ENCODE data around the gene DLG2. TPM values are rescaled to one million over a fixed set of nuclear protein-coding genes. Genes with fewer than 3 reads are reported as not detected.

DLG2 gene
- total RNA-seq, 1 donor from 2014 or later, result 5.9 TPM

DNA sequence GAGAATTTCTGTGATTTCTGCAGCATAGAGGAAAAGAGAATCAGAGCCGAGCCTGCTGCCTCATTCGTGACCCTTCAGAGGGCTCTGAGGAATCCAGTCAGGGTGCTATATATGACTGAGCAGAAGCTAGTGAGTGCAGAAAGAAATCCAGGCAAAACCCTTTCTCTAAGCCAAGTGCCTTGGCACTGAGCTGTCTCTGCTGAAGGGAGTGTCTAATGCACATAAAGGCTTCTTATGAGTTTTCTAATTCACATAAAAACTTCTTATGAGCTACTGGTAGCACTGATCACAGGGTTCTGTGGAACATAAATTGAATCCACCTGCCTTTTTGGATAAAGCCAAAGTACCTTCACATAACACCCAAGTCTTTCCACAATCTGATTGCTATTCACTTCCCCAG lies 1555.3 kb downstream of the DLG2 start:
- Mint-ChIP-seq H3K27me3 (peaks cover 6% of the 10 kb centered on the region), H3K4me3 (no peak overlapping the region), H3K36me3 (no peaks in the 10 kb centered on the region), H3K27ac (no peak overlapping the region), H3K9me3 (no peaks in the 10 kb centered on the region), H3K4me1 (ENCODE audit: unreplicated experiment) (no peaks in the 10 kb centered on the region)
- DNase-seq (ENCODE audit: extremely low spot score, unreplicated experiment), result no peak
- TF ChIP-seq, protein P1, sequence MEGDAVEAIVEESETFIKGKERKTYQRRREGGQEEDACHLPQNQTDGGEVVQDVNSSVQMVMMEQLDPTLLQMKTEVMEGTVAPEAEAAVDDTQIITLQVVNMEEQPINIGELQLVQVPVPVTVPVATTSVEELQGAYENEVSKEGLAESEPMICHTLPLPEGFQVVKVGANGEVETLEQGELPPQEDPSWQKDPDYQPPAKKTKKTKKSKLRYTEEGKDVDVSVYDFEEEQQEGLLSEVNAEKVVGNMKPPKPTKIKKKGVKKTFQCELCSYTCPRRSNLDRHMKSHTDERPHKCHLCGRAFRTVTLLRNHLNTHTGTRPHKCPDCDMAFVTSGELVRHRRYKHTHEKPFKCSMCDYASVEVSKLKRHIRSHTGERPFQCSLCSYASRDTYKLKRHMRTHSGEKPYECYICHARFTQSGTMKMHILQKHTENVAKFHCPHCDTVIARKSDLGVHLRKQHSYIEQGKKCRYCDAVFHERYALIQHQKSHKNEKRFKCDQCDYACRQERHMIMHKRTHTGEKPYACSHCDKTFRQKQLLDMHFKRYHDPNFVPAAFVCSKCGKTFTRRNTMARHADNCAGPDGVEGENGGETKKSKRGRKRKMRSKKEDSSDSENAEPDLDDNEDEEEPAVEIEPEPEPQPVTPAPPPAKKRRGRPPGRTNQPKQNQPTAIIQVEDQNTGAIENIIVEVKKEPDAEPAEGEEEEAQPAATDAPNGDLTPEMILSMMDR (conservative IDR thresholded peaks at IDR 0.05), result no peak

DNA sequence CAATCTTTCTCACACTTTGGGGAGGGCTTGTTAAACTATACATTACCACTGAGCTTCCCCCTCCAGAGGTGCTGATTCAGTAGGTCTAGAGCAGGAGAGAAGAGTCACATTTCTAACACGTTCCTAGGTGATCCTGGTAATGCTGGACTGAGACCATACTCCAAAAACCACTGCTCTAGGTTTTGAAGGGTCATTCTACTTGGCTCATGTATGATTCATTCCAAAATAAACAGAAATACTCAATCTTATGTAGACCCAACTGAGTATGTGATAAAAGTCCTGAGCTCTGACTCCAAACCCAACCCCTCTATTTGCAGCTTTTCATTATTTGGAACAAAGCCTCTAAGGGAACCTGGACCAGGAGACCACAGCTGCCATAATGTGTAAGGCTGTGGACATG lies 1558.1 kb downstream of the DLG2 start:
- TF ChIP-seq, protein P1 (conservative IDR thresholded peaks at IDR 0.05), result no peak
- no peak overlapping the region for H3K4me3 Mint-ChIP-seq
- DNase-seq (ENCODE audit: extremely low spot score, unreplicated experiment), result no peak
- no peaks in the 10 kb centered on the region for H3K4me1 Mint-ChIP-seq (ENCODE audit: unreplicated experiment)
- no peak overlapping the region for H3K27ac Mint-ChIP-seq
- H3K9me3 Mint-ChIP-seq, result no peaks in the 10 kb centered on the region
- H3K27me3 Mint-ChIP-seq, result peaks cover 6% of the 10 kb centered on the region
- no peaks in the 10 kb centered on the region for H3K36me3 Mint-ChIP-seq

DNA sequence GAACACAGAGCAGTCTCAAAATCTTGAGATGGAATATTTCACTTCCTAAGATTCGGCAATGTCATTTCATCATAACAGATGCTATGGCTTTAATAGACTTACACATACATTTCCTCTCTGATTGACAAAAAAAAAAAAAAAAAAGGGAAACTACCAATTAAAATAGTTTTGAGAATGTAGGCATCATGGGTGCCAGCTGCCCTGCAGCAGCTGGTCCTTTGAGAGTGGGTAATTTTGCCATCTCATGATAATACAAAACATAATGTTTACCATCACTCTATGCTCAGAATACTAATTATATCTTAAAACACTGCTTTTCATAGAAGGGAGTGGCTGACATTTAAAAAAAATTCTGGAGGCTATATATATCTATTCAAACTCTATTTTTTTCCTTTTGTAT lies 1565.4 kb downstream of the DLG2 start:
- DNase-seq (ENCODE audit: extremely low spot score, unreplicated experiment), result no peak
- no peaks in the 10 kb centered on the region for H3K9me3 Mint-ChIP-seq
- no peak overlapping the region for H3K4me3 Mint-ChIP-seq
- no peak overlapping the region for H3K27ac Mint-ChIP-seq
- no peaks in the 10 kb centered on the region for H3K4me1 Mint-ChIP-seq (ENCODE audit: unreplicated experiment)
- H3K27me3 Mint-ChIP-seq, result no peaks in the 10 kb centered on the region
- H3K36me3 Mint-ChIP-seq, result no peaks in the 10 kb centered on the region
- TF ChIP-seq, protein P1 (conservative IDR thresholded peaks at IDR 0.05), result no peak

DNA sequence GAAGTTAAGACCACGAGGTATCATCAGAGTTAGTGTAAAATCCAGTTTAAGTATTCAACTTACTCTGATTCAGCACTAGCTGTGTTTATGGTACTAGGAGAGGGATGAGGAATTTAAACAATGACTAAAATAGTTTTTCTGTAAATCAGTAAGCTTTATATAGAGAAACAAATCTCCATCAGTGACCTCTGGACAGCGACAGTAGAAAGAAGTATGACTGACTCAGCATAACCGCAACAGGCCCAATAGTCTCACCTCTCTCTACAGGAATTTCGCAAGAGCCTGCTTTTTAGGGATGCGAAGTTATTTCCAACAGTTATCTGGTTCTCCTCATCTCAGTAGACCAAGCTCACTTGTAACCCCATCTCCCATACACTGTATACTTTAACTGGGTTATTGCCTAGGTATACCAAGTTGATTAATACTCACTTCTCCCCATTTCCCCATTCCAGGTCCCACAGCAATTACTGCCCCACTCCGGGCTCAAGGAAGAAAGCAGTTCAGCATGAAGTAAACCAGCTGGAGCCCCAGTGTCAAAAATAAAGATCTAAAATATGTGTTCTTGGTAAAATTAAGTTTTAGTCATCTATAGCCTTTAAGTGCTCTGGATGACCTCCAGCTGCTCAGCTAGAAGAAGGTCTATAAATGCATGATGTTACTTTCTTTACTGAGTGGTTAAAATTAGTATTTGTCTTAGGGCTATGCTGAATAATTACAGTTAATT lies 1570.3 kb downstream of the DLG2 start:
- H3K27ac Mint-ChIP-seq, result no peak overlapping the region
- H3K9me3 Mint-ChIP-seq, result no peaks in the 10 kb centered on the region
- DNase-seq (ENCODE audit: extremely low spot score, unreplicated experiment), result no peak
- H3K4me3 Mint-ChIP-seq, result no peak overlapping the region
- TF ChIP-seq, protein P1 (conservative IDR thresholded peaks at IDR 0.05), result no peak
- H3K36me3 Mint-ChIP-seq, result no peaks in the 10 kb centered on the region
- H3K4me1 Mint-ChIP-seq (ENCODE audit: unreplicated experiment), result peaks cover 5% of the 10 kb centered on the region
- no peaks in the 10 kb centered on the region for H3K27me3 Mint-ChIP-seq

DNA sequence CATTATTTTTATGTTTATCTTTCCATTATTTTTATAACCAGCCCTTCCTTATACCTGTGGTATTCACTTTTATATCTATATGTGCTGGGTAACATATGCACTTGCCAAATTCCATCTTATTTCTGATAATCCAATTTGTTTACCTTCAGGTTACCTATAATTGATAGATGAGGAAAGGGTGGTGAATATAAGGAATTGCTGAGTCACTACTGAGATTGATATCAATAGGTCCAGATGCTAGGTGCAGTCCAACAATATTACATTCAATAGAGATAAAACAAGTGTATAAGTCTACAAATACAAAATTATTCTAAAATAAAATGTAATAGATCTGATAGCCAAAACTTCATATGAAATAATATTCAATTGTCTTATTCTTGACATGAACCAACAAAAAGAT lies 1582.0 kb downstream of the DLG2 start:
- Mint-ChIP-seq H3K9me3 (peaks cover 7% of the 10 kb centered on the region), H3K27ac (no peak overlapping the region), H3K27me3 (no peaks in the 10 kb centered on the region), H3K4me1 (ENCODE audit: unreplicated experiment) (no peaks in the 10 kb centered on the region), H3K4me3 (no peak overlapping the region), H3K36me3 (no peaks in the 10 kb centered on the region)
- DNase-seq (ENCODE audit: extremely low spot score, unreplicated experiment), result no peak
- TF ChIP-seq, protein P1 (conservative IDR thresholded peaks at IDR 0.05), result no peak
